ENCODE measurements around the gene CRYBG3.
"Not testable (repeated sequence)": the region's sequence is repeated elsewhere in the genome, so short reads cannot be mapped to it uniquely, and the experiment has no call there.

Gene CRYBG3

DNA sequence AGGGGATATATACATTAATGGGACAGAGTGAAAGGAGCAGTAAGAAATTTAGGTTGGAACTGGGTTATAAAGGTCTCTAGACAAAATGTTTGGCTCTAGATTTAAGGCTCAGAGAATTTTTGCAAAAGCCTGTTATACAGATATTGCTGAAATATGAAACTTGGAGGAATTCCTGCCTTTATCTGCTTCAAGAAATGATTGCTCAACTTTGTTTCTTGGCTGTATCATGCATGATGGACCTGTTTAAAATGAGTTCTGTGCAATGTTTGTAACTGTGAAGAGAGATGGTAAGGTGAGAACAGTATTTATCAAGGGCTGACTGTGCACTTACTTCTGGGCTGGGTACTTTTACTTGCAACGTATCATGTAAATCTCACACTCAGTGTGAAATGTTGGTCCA, 3.3 kb downstream of the CRYBG3 start:
- TF ChIP-seq ZFX (IDR thresholded peaks at IDR 0.05; ENCODE audit: borderline replicate concordance): no peak
- TF ChIP-seq, protein P1, sequence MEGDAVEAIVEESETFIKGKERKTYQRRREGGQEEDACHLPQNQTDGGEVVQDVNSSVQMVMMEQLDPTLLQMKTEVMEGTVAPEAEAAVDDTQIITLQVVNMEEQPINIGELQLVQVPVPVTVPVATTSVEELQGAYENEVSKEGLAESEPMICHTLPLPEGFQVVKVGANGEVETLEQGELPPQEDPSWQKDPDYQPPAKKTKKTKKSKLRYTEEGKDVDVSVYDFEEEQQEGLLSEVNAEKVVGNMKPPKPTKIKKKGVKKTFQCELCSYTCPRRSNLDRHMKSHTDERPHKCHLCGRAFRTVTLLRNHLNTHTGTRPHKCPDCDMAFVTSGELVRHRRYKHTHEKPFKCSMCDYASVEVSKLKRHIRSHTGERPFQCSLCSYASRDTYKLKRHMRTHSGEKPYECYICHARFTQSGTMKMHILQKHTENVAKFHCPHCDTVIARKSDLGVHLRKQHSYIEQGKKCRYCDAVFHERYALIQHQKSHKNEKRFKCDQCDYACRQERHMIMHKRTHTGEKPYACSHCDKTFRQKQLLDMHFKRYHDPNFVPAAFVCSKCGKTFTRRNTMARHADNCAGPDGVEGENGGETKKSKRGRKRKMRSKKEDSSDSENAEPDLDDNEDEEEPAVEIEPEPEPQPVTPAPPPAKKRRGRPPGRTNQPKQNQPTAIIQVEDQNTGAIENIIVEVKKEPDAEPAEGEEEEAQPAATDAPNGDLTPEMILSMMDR (IDR thresholded peaks at IDR 0.05): no peak
- no peak overlapping the region for H3K27ac ChIP-seq

DNA sequence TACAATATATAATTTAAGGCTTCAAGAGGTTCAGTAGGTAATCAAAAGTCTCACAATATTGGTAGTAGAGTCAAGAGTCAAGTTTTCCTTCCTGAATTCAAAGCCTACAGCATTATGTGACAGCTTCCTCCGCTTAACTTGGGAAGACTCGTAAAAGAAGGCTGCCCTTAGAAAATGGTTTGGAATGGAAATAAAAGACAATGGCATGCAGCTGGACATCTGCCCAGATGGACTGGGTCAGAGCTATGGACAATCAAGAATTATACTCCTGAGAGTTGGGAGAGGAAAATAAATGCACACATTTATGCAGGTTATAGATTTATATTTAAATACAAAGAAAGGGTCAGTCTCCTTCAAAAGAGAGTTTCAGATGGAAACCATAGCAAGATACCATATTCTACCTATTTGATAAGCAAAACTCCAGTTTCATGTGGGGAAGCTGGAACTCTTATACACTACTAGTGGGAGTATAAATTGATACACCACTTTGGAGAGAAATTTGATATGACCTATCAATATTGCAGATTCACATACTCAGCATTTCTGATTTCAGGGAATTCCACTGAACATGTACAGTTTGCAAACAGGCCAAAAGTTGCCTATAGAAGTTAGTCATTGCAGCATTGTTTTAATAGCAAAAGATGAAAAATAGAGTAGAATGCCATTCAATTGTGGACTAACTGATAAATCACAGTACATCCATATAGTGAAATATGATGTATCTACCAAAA, 6.1 kb downstream of the CRYBG3 start:
- TF ChIP-seq, protein P1 (IDR thresholded peaks at IDR 0.05): no peak
- TF ChIP-seq ZFX (IDR thresholded peaks at IDR 0.05; ENCODE audit: borderline replicate concordance): no peak
- H3K27ac ChIP-seq: no peak overlapping the region

DNA sequence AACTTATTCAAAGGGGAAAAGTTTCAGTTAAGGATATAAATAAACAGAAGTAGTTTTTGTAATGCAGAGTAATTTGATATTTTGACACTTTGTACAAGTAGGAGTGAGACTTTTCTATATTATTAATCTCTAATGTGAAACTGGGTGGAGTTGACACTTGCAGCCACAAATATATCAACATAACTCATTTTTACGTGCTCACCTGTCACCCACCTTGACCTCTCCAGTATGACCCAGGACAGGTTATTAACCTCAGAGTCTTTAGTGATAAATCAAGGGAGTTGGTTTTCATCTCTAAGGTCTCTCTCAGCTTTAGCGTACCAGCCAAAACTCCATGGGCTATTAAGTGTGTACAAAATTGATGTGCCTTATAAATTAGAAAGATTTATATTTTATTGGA, 7.4 kb downstream of the CRYBG3 start:
- H3K27ac ChIP-seq: no peak overlapping the region
- TF ChIP-seq, protein P1 (IDR thresholded peaks at IDR 0.05): no peak
- no peak for TF ChIP-seq ZFX (IDR thresholded peaks at IDR 0.05; ENCODE audit: borderline replicate concordance)

DNA sequence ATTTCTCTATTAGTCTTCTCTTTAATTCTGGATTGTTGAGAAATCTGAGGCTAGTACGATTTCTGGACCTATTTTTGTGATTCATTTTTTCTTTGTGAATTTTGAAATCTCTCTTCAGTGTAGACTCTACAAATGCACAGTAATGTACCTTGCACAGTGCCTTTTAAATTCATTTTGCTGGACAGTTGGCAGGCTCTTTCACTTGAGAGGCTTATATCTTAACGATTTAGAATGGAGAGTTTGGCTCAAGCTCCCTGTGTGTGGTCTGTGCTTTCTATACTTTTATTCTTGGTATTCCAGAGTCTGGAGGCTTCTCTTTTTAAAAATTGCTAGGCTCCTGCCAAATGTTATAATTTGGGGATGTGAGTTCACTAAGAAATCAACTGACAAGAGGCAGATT, 8.8 kb downstream of the CRYBG3 start:
- TF ChIP-seq ZFX (IDR thresholded peaks at IDR 0.05; ENCODE audit: borderline replicate concordance): no peak
- TF ChIP-seq, protein P1 (IDR thresholded peaks at IDR 0.05): no peak
- no peak overlapping the region for H3K27ac ChIP-seq

GRCh38 chr3:97831140-97831539, 9.3 kb downstream of the CRYBG3 start:
- TF ChIP-seq ZFX (IDR thresholded peaks at IDR 0.05; ENCODE audit: borderline replicate concordance): no peak
- TF ChIP-seq, protein P1 (IDR thresholded peaks at IDR 0.05): no peak
- H3K27ac ChIP-seq: no peak overlapping the region

DNA sequence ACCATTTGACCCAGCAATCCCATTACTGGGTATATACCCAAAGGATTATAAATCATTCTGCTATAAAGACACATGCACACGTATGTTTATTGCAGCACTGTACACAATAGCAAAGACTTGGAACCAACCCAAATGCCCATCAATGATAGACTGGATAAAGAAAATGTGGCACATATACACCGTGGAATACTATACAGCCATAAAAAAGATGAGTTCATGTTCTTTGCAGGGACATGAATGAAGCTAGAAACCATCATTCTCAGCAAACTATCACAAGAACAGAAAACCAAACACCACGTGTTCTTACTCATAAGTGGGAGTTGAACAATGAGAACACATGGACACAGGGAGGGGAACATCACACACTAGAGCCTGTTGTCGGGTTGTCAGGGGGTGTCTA, 11.4 kb downstream of the CRYBG3 start:
- not testable (repeated sequence) for H3K27ac ChIP-seq

DNA sequence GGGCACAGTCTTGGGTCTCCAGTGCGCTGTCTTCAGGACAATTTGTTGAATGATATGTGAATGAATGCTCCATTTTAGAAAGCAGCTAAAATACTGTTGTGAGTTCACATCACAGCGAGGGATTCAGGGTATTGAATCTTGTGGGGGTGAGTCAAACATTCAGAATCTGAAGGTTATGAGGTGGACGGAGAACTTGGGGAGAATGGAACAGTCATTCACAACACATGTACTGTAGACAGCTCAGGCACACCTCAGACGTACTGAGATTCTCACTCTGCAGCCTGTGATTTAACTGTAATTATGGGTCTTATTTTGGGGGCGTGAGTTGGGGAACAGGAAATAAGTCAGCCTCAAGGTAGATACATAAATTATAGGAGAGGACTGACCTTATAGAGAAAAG, 13.9 kb downstream of the CRYBG3 start:
- no peak overlapping the region for H3K27ac ChIP-seq

More for the DNA sequence above, 13.9 kb downstream of the CRYBG3 start:
- no peak for TF ChIP-seq ZFX (IDR thresholded peaks at IDR 0.05; ENCODE audit: borderline replicate concordance)
- TF ChIP-seq, protein P1 (IDR thresholded peaks at IDR 0.05): no peak
